GM21390 (cell line): ENCODE results near the gene DRD1.
"Not testable (repeated sequence)": the region's sequence is repeated elsewhere in the genome, so short reads cannot be mapped to it uniquely, and the experiment has no call there.

Experiments used
- ATAC-seq: cut with Tn5 transposase; IDR thresholded peaks from one replicate; pipeline ENCODE4 v1.9.1; 2021; ENCODE audit not compliant: unreplicated experiment

The DRD1 gene

GRCh38 chr5:175434800-175435199 lies 9.2 kb downstream of the DRD1 start:
- ATAC-seq: no peak

GRCh38 chr5:175427762-175428161 lies 16.2 kb downstream of the DRD1 start:
- no peak for ATAC-seq

GRCh38 chr5:175424594-175424993 lies 19.4 kb downstream of the DRD1 start:
- not testable (repeated sequence) for ATAC-seq

GRCh38 chr5:175422058-175422457 lies 21.9 kb downstream of the DRD1 start:
- no peak for ATAC-seq

GRCh38 chr5:175420383-175420782 lies 23.6 kb downstream of the DRD1 start:
- ATAC-seq: no peak

- ATAC-seq: no peak
Observed at GRCh38 chr5:175418251-175418650, 25.7 kb downstream of the DRD1 start.

- no peak for ATAC-seq
Observed at GRCh38 chr5:175417384-175417783, 26.6 kb downstream of the DRD1 start.

- ATAC-seq: no peak
Observed at GRCh38 chr5:175415303-175415702, 28.7 kb downstream of the DRD1 start.

- no peak for ATAC-seq
Observed at GRCh38 chr5:175410926-175411325, 33.1 kb downstream of the DRD1 start.

GRCh38 chr5:175406300-175406699 lies 37.7 kb downstream of the DRD1 start:
- ATAC-seq: no peak

GRCh38 chr5:175397590-175398297 lies 46.2 kb downstream of the DRD1 start:
- ATAC-seq: not testable (repeated sequence)

GRCh38 chr5:175395430-175395829 lies 48.6 kb downstream of the DRD1 start:
- ATAC-seq: not testable (repeated sequence)

- no peak for ATAC-seq
Observed at GRCh38 chr5:175394601-175395000, 49.4 kb downstream of the DRD1 start.

- no peak for ATAC-seq
Observed at GRCh38 chr5:175393897-175394296, 50.1 kb downstream of the DRD1 start.

GRCh38 chr5:175392236-175392635 lies 51.7 kb downstream of the DRD1 start:
- no peak for ATAC-seq

- ATAC-seq: no peak
Observed at GRCh38 chr5:175390352-175391083, 53.5 kb downstream of the DRD1 start.
